Upper lobe of right lung (tissue), 1 donor: ENCODE measurements around the gene NAPSA. TPM values are rescaled to one million over a fixed set of nuclear protein-coding genes. Genes with fewer than 3 reads are reported as not detected.

Source experiments
- ATAC-seq: fragments of 200-7000 bp; cut with Tn5 transposase; one replicate; pipeline ENCODE4 v1.9.1; 2020; ENCODE audit warnings: mild to moderate bottlenecking, moderate library complexity
- DNase-seq: peaks from one replicate; pipeline ENCODE4 v3.0.0-alpha.2; 2020
- H3K27ac ChIP-seq: fragments of 200-600 bp; one replicate; pipeline ENCODE4 v1.8.0; 2022
- H3K27me3 ChIP-seq: fragments of 200-600 bp; one replicate; pipeline ENCODE4 v1.8.0; 2022; ENCODE audit warnings: mild to moderate bottlenecking
- H3K36me3 ChIP-seq: fragments of 200-600 bp; one replicate; pipeline ENCODE4 v1.8.0; 2022
- H3K4me1 ChIP-seq: fragments of 200-600 bp; one replicate; pipeline ENCODE4 v1.8.0; 2022
- H3K4me3 ChIP-seq: fragments of 200-600 bp; one replicate; pipeline ENCODE4 v1.8.0; 2022; ENCODE audit warnings: mild to moderate bottlenecking
- H3K9me3 ChIP-seq: fragments of 200-600 bp; one replicate; pipeline ENCODE4 v1.8.0; 2022
- CTCF ChIP-seq: fragments of 200-600 bp; IDR thresholded peaks from one replicate; pipeline ENCODE4 v1.8.0; 2022; ENCODE audit warnings: antibody characterized with exemption
- intact Hi-C: fragments of 100-400 bp; cut with DNase I; formaldehyde crosslinking; loops from one replicate; pipeline ENCODE4 v1.11.0; 2022
- total RNA-seq: library from RNA; stranded (reverse); fragmentation: NEBNext Ultra II Directional; extraction: Animal tissue kit (Norgen Biotek cat#: 25700); gene quantifications from one replicate; pipeline ENCODE4 v1.2.1, GENCODE V29; 2021
- donor health status: DM: no; HTN: yes; CAD: no; lungs with severe emphysema.

The NAPSA gene
- total RNA-seq, 1 donor from 2014 or later: 1,895 TPM

DNA sequence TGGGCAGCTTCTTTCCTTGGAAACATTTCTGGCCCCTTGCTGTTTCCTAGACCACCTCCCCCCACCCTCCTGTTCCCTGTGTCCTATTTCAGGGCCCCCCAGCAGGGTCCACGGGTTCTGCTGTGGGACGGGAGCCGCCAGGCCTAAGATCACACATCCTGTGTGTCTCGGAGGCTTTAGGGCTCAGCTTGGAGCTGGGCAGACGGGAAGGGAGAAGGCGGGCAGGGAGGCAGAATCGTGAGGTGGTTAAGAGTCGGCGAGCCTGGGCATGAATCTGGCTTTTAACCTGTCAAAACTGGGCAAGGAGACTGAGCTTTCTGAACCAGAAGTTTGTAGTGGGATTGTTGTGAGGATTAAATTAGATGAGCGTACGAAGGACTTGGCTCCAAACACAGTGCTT lies 41.1 kb downstream of the NAPSA start:
- no peak overlapping the region for H3K27ac ChIP-seq
- H3K36me3 ChIP-seq: no peaks in the 10 kb centered on the region
- peaks cover 14% of the 10 kb centered on the region for H3K4me1 ChIP-seq
- ATAC-seq: no peak
- TF ChIP-seq CTCF: no peak
- H3K4me3 ChIP-seq: no peak overlapping the region
- intact Hi-C loops: no loop called here
- H3K27me3 ChIP-seq: peaks cover 10% of the 10 kb centered on the region
- no peaks in the 10 kb centered on the region for H3K9me3 ChIP-seq
- DNase-seq: peak; percentile 51

- intact Hi-C loops: no loop called here
Observed at GRCh38 chr19:50323782-50324133, 41.7 kb downstream of the NAPSA start.

GRCh38 chr19:50322931-50323781 lies 42.3 kb downstream of the NAPSA start:
- Histone ChIP-seq H3K27ac (no peak overlapping the region), H3K4me3 (no peak overlapping the region), H3K4me1 (peaks cover 14% of the 10 kb centered on the region), H3K36me3 (no peaks in the 10 kb centered on the region), H3K27me3 (peaks cover 10% of the 10 kb centered on the region), H3K9me3 (no peaks in the 10 kb centered on the region)
- TF ChIP-seq CTCF: no peak
- DNase-seq (peak; percentile 60), ATAC-seq (no peak)
- intact Hi-C loops: no loop called here

More at GRCh38 chr19:50323782-50324133, 41.7 kb downstream of the NAPSA start:
- Histone ChIP-seq H3K27me3 (peaks cover 10% of the 10 kb centered on the region), H3K4me3 (no peak overlapping the region), H3K9me3 (no peaks in the 10 kb centered on the region), H3K27ac (no peak overlapping the region), H3K4me1 (peaks cover 14% of the 10 kb centered on the region), H3K36me3 (no peaks in the 10 kb centered on the region)
- DNase-seq (no peak), ATAC-seq (no peak)
- TF ChIP-seq CTCF: no peak

DNA sequence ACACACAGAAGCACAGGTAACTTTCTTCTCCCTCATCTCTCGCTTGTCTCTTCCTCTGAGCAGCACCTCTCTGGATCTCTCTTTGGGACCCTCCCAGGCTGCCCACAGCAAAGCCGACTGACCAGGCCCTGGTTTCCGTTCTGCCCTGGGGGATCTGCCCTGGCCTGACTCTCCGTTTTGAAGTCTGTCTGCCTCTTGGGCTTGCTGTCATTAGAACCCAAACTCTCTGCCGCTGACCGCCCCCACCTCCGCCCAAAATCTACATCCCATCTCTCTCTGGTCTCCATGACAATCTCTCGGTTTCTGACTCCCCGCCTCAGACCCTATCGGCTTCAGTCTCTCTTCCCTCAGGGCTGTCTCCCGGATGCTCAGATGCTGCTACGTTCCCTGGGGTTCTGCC lies 43.2 kb downstream of the NAPSA start:
- no peak for TF ChIP-seq CTCF
- DNase-seq: no peak
- H3K27ac ChIP-seq: no peak overlapping the region
- no peaks in the 10 kb centered on the region for H3K36me3 ChIP-seq
- no peak overlapping the region for H3K4me3 ChIP-seq
- H3K9me3 ChIP-seq: no peaks in the 10 kb centered on the region
- ATAC-seq: no peak
- intact Hi-C loops: no loop called here
- peaks cover 3% of the 10 kb centered on the region for H3K27me3 ChIP-seq
- peaks cover 14% of the 10 kb centered on the region for H3K4me1 ChIP-seq

DNA sequence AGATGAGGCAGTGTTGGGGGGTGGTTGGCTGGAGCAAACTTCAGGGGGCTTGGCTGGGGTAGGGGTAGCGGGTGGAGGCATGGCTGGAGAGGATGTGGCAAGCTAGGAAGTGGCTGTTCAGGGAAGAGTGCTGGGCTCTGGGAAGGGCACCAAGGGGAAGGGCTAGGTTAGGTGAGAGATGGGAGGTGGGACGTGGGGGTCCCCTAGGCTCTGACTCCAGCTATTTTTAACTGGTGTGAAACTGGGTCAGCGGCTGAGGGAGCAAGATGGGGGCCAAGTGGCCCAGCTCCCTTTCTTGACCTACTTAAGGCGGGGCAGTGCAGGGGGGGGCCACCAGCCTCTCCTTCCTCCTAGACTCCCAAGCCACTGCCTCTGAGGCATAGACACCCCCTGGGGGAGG lies 43.6 kb downstream of the NAPSA start:
- ATAC-seq: no peak
- Histone ChIP-seq H3K27ac (no peak overlapping the region), H3K27me3 (no peaks in the 10 kb centered on the region), H3K4me1 (peaks cover 10% of the 10 kb centered on the region), H3K4me3 (no peak overlapping the region), H3K9me3 (no peaks in the 10 kb centered on the region), H3K36me3 (no peaks in the 10 kb centered on the region)
- DNase-seq: no peak
- no peak for TF ChIP-seq CTCF
- intact Hi-C loops: no loop called here
